ENCODE data around the gene SYVN1.

The SYVN1 gene

GRCh38 chr11:65087827-65088226, 46.5 kb downstream of the SYVN1 start:
- no peak for DNase-seq (ENCODE audit: low spot score)

DNA sequence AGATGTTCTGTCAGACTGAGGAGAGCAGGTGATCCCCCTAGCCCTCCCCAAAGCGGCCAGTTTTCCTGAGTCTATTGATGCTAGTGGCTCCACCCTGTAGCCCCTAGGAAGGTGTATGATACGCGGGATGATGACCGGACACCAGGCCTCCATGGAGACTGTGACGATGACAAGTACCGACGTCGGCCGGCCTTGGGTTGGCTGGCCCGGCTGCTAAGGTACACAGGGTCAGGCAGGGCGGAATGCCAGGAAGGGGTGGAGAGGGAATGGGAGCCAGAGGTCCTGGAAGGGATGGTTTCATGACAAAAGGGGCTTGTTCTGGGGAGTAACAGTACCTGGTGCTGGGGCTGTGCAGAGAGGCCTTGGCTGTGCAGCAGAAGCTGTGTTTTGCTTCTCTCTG, 47.1 kb downstream of the SYVN1 start:
- no peak for DNase-seq (ENCODE audit: low spot score)

DNA sequence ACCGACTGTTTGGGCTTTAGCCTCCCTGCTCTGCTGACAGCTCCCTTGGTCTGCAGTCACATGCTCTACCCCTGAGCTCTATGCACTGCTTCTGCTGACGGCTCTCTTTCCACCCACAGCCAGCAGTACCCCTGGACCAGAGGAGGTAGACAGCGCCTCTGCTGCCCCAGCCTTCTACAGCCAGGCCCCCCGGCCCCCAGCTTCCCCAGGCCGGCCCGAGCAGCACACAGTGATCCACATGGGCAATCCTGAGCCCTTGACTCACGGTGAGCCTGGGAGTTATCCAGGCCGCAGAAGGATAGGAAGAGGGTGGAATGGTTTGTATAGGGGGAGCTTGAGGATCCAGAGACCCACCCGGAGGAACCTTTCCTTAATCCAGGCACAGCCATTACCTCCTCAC, 47.5 kb downstream of the SYVN1 start:
- no peak for DNase-seq (ENCODE audit: low spot score)

DNA sequence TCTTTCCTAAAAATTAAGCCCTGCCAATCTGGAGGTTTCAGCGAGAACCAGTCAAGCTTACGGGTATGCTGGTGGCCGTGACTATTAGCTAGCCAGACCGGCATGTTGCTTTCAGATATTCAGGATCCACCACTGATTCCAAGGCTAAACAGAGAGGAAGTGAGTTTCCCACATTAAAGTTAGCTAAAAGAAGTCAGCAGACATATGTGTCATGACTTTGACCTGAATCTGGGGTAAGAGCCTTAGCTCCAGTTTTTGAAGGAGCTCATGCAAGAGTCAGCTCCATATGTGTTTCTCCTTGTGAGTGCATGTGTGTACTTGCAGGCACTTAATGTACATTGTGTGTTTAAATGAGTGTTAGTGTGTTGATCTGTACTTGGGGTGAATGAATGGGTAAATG, 48.9 kb downstream of the SYVN1 start:
- no peak for DNase-seq (ENCODE audit: low spot score)

DNA sequence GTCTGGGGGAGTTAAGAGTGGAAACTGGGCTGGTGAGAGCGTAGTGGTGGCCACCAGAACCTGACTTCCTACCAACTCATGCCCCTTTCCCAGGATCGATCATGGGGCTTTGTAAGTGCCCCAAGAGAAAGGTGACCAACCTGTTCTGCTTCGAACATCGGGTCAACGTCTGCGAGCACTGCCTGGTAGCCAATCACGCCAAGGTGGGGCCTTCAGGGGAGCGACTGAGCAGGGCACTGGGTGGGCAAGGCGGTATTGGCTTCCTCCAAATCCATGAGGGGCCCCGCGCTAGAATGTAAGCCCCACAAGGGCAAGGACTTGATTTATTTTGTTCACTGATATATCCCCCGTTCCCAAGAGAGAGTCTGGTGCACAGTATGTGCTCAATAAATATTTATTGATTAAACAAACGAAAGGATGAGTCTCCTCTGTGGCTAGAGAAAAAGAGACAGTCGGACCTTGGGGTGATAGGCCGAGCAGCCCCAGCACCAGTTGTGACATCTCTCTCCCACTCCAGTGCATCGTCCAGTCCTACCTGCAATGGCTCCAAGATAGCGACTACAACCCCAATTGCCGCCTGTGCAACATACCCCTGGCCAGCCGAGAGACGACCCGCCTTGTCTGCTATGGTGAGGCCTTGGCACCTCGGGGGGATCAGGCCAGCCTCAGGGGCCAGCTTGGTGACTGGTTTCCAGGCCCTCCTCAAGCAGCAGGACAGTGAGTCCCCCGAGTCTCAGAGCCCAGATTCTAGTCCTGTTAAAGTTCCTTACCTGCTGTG, 49.5 kb downstream of the SYVN1 start:
- no peak for DNase-seq (ENCODE audit: low spot score)

- DNase-seq (ENCODE audit: low spot score) = peak; percentile 94
Measured at GRCh38 chr11:65083834-65084597, 50.3 kb downstream of the SYVN1 start, which contains the start of the genes CDCA5 and ZFPL1. Gene CDCA5, minus strand, starts transcription at chr11:65084040. Its CDS starts 62 bp downstream, at chr11:65083978. Gene ZFPL1, plus strand, starts transcription at chr11:65084222. Its CDS starts 477 bp downstream, at chr11:65084699.

GRCh38 chr11:65083134-65083833, 51.0 kb downstream of the SYVN1 start:
- DNase-seq (ENCODE audit: low spot score) = no peak

- no peak for DNase-seq (ENCODE audit: low spot score)
Measured at GRCh38 chr11:65078786-65079342, 55.5 kb downstream of the SYVN1 start.

DNA sequence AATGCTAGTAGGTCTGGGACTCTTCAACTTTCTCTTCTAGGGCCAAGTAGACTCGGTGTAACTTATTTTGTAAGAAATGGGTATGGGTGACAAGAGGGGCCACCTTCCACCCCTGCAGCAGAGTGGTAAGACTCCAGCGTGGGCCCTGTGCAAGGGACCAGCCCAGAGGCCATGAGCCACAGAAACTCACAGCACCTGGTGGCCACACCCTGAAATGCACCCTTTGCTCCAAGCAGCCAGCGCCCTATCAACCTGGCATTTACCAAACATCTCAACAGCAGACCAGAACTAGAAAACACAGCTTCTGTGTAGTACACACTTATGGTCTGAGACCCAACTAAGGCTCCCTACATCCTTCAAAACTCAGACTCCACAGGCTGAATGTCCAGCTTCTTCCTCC, 56.2 kb downstream of the SYVN1 start:
- peak; percentile 66 for DNase-seq (ENCODE audit: low spot score)

- no peak for DNase-seq (ENCODE audit: low spot score)
Measured at GRCh38 chr11:65077451-65077850, 56.9 kb downstream of the SYVN1 start.
